Stimulated activated CD4-positive, alpha-beta T cell treated with anti-CD3 and anti-CD28 coated beads, Interleukin-2, amount 100 ng/mL, for 4 hours (primary cell): ENCODE results near the gene RAD9A.

ENCODE experiments used
- DNase-seq: peaks from one replicate; pipeline ENCODE4 v3.0.0-alpha.2; 2020; ENCODE audit warnings: low read depth

Gene RAD9A

GRCh38 chr11:67391304-67392182, at the start of gene RAD9A:
TSS of gene RAD9A (plus strand) at chr11:67391986. CDS start at chr11:67392045, 59 bp downstream.
- peak; percentile 89 for DNase-seq

GRCh38 chr11:67344264-67344663, 47.5 kb upstream of the RAD9A start:
- no peak for DNase-seq

- no peak for DNase-seq
Observed at GRCh38 chr11:67345247-67345919, 46.4 kb upstream of the RAD9A start.

- no peak for DNase-seq
Observed at GRCh38 chr11:67345920-67346819, 45.6 kb upstream of the RAD9A start.

- no peak for DNase-seq
Observed at GRCh38 chr11:67347964-67348749, 43.6 kb upstream of the RAD9A start.

GRCh38 chr11:67349036-67349435, 42.8 kb upstream of the RAD9A start:
- DNase-seq, result no peak

- no peak for DNase-seq
Observed at GRCh38 chr11:67349457-67349856, 42.3 kb upstream of the RAD9A start.

- no peak for DNase-seq
Observed at GRCh38 chr11:67349928-67350465, 41.8 kb upstream of the RAD9A start.

GRCh38 chr11:67351275-67352005, 40.3 kb upstream of the RAD9A start:
- DNase-seq, result peak; percentile 48

GRCh38 chr11:67352546-67353316, 39.1 kb upstream of the RAD9A start:
- DNase-seq, result no peak

GRCh38 chr11:67353317-67354074, 38.3 kb upstream of the RAD9A start, which contains the start of gene POLD4:
TSS of gene POLD4 (minus strand) at chr11:67353546. CDS start at chr11:67353399, 147 bp downstream.
- DNase-seq, result peak; percentile 93

GRCh38 chr11:67354075-67355022, 37.4 kb upstream of the RAD9A start:
- DNase-seq, result no peak

GRCh38 chr11:67355023-67355793, 36.6 kb upstream of the RAD9A start:
- no peak for DNase-seq

GRCh38 chr11:67355794-67356386, 35.9 kb upstream of the RAD9A start:
- no peak for DNase-seq

GRCh38 chr11:67356387-67356863, 35.4 kb upstream of the RAD9A start:
- DNase-seq, result no peak

GRCh38 chr11:67356864-67357561, 34.8 kb upstream of the RAD9A start:
- DNase-seq, result peak; percentile 50
